ENCODE data around the gene VPS37B. TPM values are rescaled to one million over a fixed set of nuclear protein-coding genes. Genes with fewer than 3 reads are reported as not detected.
A peak's percentile ranks its signal among the peaks of the same experiment; 100 is the strongest.

VPS37B gene
- total and polyA plus RNA-seq, 12 donors, result 11.0 to 52.4 (median 28.0) TPM

GRCh38 chr12:122867691-122868461 is 28.0 kb downstream of the VPS37B start:
- Histone ChIP-seq H3K4me3 (no peak overlapping the region), H3K36me3 (replicated peaks in 1 of 2) (peaks cover 0 to 44% of the 10 kb centered on the region in 2 donors), H3K27ac (peak overlapping the region; percentile 61 to 88 (median 78)), H3K4me1 (replicated peaks in 1 of 2) (peaks cover 48 to 50% of the 10 kb centered on the region in 2 donors), H3K9me3 (replicated peaks in 1 of 3) (no peaks in the 10 kb centered on the region), H3K27me3 (no peaks in the 10 kb centered on the region)
- intact Hi-C loops (cut with DNase I), result no loop called here
- peak in 1 of 2 donors; percentile 37 for TF ChIP-seq POLR2A (IDR thresholded peaks at IDR 0.05)
- TF ChIP-seq CTCF (IDR thresholded peaks at IDR 0.05), result peak; percentile 24 to 58 (median 53)
- DNase-seq, result peak; percentile 79 to 94 (median 90)
- 39 to 56% (median 45%) methylated on average over 19 to 33 of the region's 33 CpGs for WGBS, 4 donors

- TF ChIP-seq CTCF (IDR thresholded peaks at IDR 0.05) (no peak), POLR2A (IDR thresholded peaks at IDR 0.05) (no peak)
- peak in 1 of 7 donors; percentile 25 for DNase-seq
- intact Hi-C loops (cut with DNase I), result no loop called here
- Histone ChIP-seq H3K27ac (peak overlapping the region in 4 of 5 donors; percentile 77 to 88 (median 82)), H3K9me3 (replicated peaks in 1 of 3) (no peaks in the 10 kb centered on the region), H3K4me3 (no peak overlapping the region), H3K27me3 (no peaks in the 10 kb centered on the region), H3K36me3 (replicated peaks in 1 of 2) (peaks cover 0 to 44% of the 10 kb centered on the region in 2 donors), H3K4me1 (replicated peaks in 1 of 2) (peaks cover 45 to 48% of the 10 kb centered on the region in 2 donors)
- WGBS, 4 donors, result 89 to 91% (median 90%) methylated on average over 26 to 36 of the region's 36 CpGs
Observed at GRCh38 chr12:122866950-122867607, 28.8 kb downstream of the VPS37B start.

DNA sequence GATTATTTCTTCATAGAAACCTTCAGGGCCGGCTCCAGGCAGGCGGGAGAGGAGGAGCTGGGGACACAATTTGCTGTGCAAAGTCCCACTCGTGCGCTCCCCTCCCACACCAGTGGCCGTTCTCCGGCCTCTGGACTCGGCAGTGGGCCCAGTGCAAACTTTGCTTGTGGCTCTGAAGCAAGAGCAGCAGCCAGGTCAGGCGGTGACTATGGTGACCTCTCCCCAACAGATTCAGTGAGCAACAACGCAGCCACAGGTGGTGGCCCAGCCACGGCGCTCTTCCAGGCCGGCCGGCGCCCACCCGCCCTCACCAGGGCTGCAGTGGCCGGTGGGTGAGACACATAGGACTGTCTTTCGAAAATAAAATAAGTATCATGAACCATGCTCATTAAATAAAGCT is 29.5 kb downstream of the VPS37B start:
- no peak overlapping the region for H3K4me3 ChIP-seq
- TF ChIP-seq CTCF (IDR thresholded peaks at IDR 0.05) (no peak), POLR2A (IDR thresholded peaks at IDR 0.05) (no peak)
- DNase-seq, result peak in 1 of 7 donors; percentile 21
- no peaks in the 10 kb centered on the region for H3K9me3 ChIP-seq (replicated peaks in 1 of 3)
- H3K27ac ChIP-seq, result peak overlapping the region in 1 of 5 donors; percentile 86
- H3K36me3 ChIP-seq (replicated peaks in 1 of 2), result peaks cover 0 to 44% of the 10 kb centered on the region in 2 donors
- H3K27me3 ChIP-seq, result no peaks in the 10 kb centered on the region
- 91 to 97% (median 92%) methylated on average over 11 to 17 of the region's 17 CpGs for WGBS, 4 donors
- H3K4me1 ChIP-seq (replicated peaks in 1 of 2), result peaks cover 41 to 48% of the 10 kb centered on the region in 2 donors
- intact Hi-C loops (cut with DNase I), result no loop called here
